NCI-H146 treated with DMSO at 0.1 percent for 48 hours (cell line): ENCODE data around the gene RNF144B.
"Not testable (repeated sequence)": the region's sequence is repeated elsewhere in the genome, so short reads cannot be mapped to it uniquely, and the experiment has no call there.

Experiments used
- DNase-seq: peaks from one replicate; lab custom pipeline; 2025; ENCODE audit not compliant: unreplicated experiment; lab: John Stamatoyannopoulos, UW

The RNF144B gene

GRCh38 chr6:18441251-18441979, 54.3 kb downstream of the RNF144B start:
- DNase-seq, result no peak

GRCh38 chr6:18444111-18444510, 57.0 kb downstream of the RNF144B start:
- DNase-seq, result no peak

- DNase-seq, result no peak
Measured at GRCh38 chr6:18445228-18445627, 58.1 kb downstream of the RNF144B start.

- no peak for DNase-seq
Measured at GRCh38 chr6:18446771-18447170, 59.6 kb downstream of the RNF144B start.

- DNase-seq, result no peak
Measured at GRCh38 chr6:18447552-18447951, 60.4 kb downstream of the RNF144B start.

- no peak for DNase-seq
Measured at GRCh38 chr6:18451756-18452155, 64.6 kb downstream of the RNF144B start.

GRCh38 chr6:18454446-18454845, 67.3 kb downstream of the RNF144B start:
- no peak for DNase-seq

- no peak for DNase-seq
Measured at GRCh38 chr6:18457065-18457737, 70.1 kb downstream of the RNF144B start.

GRCh38 chr6:18458086-18458485, 70.9 kb downstream of the RNF144B start:
- DNase-seq, result not testable (repeated sequence)

- no peak for DNase-seq
Measured at GRCh38 chr6:18463429-18463828, 76.3 kb downstream of the RNF144B start.

GRCh38 chr6:18464176-18464575, 77.0 kb downstream of the RNF144B start:
- no peak for DNase-seq

- peak; percentile 60 for DNase-seq
Measured at GRCh38 chr6:18465410-18466154, 78.4 kb downstream of the RNF144B start.

- DNase-seq, result no peak
Measured at GRCh38 chr6:18467741-18468502, 80.8 kb downstream of the RNF144B start.

- DNase-seq, result no peak
Measured at GRCh38 chr6:18468503-18468843, 81.3 kb downstream of the RNF144B start.

GRCh38 chr6:18469536-18469935, 82.4 kb downstream of the RNF144B start:
- DNase-seq, result no peak

- DNase-seq, result no peak
Measured at GRCh38 chr6:18471232-18471964, 84.2 kb downstream of the RNF144B start.

GRCh38 chr6:18472941-18473340, 85.8 kb downstream of the RNF144B start:
- no peak for DNase-seq

GRCh38 chr6:18473755-18474154, 86.6 kb downstream of the RNF144B start:
- DNase-seq, result no peak

- no peak for DNase-seq
Measured at GRCh38 chr6:18477301-18477941, 90.3 kb downstream of the RNF144B start.

- DNase-seq, result no peak
Measured at GRCh38 chr6:18478610-18479009, 91.5 kb downstream of the RNF144B start.
